Kidney glomerular epithelial cell (primary cell): ENCODE measurements around the gene ANXA6.

Experiments
- DNase-seq: peaks from one replicate; lab custom pipeline; 2025; lab: John Stamatoyannopoulos, UW

Gene ANXA6

DNA sequence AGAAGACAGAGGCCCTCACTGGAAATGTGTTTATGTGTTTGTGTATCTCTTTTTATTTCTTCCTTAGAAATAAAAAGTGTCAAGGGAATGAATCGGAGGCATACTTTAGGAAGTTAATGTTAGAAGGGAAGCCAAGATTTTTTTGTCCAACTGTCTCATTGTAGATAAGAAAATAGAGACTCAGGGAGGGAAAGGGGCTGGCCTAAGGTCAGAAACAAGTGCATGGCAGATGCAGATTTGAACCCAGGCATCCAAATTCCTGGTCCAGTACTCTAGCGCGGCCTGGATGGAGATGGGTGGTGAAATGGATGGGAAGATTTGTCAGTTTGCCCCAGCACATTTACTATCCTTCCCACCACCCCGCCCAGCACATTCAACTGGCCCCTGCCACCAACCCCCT is 56.9 kb downstream of the ANXA6 start:
- no peak for DNase-seq

DNA sequence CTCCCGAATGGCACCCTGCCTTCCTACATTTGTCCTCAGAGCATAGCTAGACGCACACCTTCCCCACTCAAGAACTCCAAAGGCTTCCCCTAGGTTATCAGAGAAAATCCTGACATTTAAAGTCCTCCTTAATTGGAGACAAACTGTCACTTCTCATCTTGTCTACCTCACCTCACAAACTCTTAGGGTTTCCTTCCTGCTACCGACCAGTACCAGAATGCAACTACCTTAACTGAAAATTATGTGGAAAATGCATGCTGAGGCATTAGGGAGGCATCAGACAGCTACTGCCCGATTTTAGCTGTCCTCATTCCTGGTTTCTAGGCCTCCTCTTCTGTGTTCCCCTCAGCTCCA is 58.8 kb downstream of the ANXA6 start:
- no peak for DNase-seq

GRCh38 chr5:151097820-151098767 is 59.5 kb downstream of the ANXA6 start:
- no peak for DNase-seq

DNA sequence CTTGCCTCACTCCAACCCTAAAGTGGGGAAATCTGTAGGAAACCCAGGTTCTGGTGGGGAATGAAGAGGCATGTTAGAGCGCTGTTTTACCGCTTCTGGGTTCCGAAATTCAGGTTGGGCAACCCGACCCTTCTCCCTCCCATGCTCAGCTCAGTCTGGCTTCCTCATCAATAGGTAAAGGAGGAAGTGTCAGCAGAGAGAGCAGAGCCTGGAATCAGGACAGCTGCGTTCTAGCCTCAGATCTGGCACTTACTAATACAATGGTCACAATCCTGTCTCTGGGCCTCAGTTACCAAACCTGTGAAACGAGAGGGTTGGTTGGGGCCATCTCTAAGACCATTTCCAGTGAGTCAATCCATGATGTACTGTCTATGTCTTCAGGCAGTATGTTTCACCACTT is 60.5 kb downstream of the ANXA6 start:
- no peak for DNase-seq

- DNase-seq = no peak
These were observed 61.6 kb downstream of the ANXA6 start for GRCh38 chr5:151096001-151096373.

GRCh38 chr5:151095341-151096000 is 62.1 kb downstream of the ANXA6 start:
- no peak for DNase-seq

DNA sequence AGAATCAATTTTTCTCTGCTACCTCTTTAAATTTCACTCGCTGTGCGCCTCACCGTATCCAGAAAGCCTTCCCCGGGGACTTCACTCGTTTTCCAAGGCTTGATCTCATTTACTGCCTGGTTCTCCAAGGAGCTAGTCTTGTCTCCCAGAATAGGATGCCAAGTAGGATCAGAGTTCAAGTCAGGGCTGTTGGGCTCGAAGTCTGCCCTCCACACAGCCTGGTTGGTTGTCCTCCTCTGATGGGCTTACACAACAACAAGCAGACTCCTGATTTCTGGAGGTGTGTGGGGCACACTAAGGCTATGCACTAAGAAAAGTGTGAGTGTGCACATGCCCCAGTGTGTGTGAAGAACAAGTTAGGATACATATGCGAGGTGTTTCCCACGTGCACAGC is 62.7 kb downstream of the ANXA6 start:
- no peak for DNase-seq

- DNase-seq = peak; percentile 32
These were observed 63.3 kb downstream of the ANXA6 start for GRCh38 chr5:151094030-151094851.

DNA sequence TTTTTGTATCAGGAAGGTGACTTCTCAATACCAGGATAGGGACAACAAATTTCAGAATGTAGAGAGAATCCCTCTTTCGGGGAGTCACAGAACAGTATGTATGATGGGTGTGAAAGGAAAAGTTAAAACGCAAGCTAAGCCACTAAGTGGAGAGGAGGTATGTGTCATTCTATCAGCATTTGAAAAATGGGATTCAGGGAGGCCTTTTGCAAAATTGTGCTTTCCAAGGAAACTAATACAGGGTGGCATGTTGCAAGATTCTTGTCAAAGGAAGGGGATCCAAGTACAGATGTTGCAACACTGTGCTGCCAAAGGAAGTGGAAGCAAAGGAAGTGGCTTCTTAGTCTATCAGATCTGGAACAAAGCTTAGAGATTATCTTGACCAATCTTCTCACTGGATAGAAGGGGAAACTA is 64.1 kb downstream of the ANXA6 start:
- peak; percentile 80 for DNase-seq

- DNase-seq = peak; percentile 60
These were observed 64.8 kb downstream of the ANXA6 start for GRCh38 chr5:151092762-151093161.

- DNase-seq = no peak
These were observed 67.9 kb downstream of the ANXA6 start for GRCh38 chr5:151089726-151090125.

- DNase-seq = no peak
These were observed 68.6 kb downstream of the ANXA6 start for GRCh38 chr5:151088986-151089385.

DNA sequence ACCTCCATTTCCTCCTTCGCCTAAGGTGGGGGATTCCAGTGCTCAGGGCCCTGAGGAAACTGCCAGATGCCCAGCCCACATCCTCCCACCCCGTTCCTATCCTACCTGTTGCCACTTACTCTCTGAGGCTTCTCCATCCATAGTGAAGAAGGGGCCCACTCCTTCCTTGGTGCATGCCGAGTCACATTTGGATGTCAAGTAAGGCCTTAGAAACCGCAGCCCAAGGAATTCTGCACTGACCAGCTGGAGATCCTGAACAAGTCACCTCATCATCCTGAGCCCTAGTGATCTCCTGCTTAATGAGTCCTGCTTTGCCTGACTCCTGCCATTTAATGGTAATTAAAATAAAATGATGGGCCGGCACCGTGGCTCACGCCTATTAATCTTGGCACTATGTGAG is 70.1 kb downstream of the ANXA6 start:
- no peak for DNase-seq

DNA sequence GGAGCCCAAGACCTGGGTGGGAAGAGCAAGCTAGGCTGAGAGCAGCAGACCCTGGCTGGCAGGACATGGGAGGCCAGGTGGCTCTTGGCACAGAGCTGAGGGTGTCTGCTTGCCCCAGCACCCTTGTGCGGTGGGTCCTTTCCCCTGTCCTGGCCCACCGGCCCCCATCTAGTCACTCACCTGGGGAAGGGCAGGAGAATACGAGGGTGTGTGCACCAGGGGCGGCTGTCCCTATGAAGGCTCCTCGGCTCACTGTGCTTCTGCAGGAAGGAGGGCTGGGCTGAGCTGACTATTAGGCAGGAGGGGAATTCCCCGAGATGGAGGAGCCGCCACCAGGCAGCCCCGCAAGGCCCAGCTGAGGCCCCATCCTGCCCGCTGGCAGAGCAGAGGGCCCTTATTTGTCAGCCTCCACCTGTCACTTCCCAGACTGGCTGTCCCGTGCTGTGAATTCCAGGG is 70.6 kb downstream of the ANXA6 start:
- DNase-seq = peak; percentile 46

DNA sequence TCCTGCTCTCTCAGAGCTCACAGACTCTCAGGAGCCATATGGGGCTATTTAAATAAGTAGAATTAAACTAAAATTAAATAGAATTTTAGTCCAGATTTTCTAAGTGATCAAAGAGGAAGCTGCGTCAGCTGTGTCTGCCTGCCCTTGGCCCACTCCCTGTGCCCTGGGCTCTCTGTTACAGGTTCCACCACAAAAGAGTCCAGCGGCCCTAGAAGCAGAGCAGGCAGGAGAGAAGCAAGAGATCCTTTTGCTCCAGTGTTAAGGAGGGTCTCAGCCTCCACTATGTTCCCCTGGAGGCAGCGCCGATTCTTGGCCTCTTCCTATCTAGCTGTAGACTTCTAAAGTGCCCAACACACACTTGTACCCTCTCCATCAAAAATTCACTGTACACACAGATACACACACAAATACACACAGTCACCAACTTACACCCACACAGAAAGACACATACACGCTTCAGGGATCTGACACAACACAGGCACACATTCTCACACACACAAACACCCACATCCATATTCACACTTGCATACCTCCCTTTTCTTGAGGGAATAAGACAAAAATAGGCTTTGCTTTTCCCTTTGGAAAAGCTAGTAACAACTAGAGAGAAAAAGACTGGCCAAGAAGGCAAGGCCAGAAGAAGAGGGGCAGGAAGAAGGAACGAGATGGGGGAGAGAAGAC is 71.2 kb downstream of the ANXA6 start:
- DNase-seq = peak; percentile 53

DNA sequence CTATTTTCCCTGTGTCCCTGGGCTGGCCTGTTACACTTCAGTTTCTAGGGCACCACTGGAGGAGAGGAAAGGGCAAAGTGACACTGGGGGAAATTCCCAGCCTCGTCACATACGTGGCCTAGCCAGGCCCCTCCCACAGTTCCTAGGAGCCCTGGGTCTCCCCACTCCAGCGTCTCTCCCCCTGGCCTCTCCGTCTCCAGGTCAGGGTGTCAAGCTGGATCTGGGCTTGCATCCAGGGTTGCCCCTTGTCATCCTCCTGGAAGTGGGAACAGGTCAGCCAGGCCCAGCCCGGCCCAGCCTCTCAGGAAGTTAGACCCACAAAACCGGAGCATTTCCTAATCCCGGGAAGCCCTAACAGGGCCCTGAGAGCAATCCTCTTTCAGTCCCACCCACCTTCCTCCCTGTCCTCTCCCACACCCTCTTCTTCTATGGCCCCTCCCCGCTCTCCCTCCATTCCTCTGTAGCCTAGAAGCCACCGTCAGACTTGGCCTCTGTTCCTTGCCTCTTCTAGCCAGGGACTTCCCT is 72.0 kb downstream of the ANXA6 start:
- DNase-seq = peak; percentile 77

DNA sequence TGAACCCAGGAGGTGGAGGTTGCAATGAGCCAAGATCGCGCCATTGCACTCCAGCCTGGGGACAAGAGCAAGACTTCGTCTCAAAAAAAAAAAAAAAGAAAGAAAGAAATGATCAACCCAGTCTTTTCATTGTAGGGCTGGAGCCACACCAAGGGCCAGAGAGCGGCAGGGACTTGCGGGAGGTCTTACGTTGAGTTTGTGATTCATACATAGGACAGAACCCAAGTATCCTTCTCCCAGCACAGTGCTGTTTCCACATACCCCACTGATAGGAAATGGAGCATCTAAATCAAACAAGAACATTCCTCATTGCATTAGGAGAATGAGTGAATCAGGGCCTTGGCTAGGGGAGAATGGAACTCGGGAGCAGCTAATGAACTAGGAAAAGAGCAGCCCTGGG is 73.2 kb downstream of the ANXA6 start:
- DNase-seq = no peak

DNA sequence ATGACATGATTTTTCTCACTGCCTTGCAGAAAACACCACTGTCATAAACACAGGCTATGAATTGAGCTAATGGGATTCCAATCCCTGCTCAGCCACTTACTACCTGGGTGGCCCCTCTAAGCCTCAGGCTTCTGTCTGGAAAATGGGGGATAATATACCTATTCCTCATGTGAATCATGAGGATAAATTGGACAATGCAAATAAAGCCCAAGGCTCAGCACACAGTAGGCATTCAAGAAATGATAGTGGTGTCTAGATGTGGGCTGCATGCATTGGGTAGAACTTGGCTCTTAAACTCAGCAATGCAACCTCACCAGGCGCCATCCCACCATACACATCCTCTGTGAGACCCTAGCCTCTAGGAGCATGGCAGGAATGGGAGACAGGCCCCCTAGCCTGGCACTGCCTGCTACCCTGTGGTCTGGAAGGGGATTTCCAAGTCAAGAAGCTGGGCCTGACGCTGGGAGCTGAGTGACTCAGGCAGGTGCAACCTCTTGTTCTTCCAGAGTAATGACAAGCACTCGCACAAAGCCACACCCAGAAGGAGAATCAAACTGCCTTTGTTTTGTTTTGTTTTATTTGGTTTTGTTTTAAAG is 74.4 kb downstream of the ANXA6 start:
- peak; percentile 78 for DNase-seq

GRCh38 chr5:151082282-151082902 is 75.2 kb downstream of the ANXA6 start:
- peak; percentile 69 for DNase-seq

DNA sequence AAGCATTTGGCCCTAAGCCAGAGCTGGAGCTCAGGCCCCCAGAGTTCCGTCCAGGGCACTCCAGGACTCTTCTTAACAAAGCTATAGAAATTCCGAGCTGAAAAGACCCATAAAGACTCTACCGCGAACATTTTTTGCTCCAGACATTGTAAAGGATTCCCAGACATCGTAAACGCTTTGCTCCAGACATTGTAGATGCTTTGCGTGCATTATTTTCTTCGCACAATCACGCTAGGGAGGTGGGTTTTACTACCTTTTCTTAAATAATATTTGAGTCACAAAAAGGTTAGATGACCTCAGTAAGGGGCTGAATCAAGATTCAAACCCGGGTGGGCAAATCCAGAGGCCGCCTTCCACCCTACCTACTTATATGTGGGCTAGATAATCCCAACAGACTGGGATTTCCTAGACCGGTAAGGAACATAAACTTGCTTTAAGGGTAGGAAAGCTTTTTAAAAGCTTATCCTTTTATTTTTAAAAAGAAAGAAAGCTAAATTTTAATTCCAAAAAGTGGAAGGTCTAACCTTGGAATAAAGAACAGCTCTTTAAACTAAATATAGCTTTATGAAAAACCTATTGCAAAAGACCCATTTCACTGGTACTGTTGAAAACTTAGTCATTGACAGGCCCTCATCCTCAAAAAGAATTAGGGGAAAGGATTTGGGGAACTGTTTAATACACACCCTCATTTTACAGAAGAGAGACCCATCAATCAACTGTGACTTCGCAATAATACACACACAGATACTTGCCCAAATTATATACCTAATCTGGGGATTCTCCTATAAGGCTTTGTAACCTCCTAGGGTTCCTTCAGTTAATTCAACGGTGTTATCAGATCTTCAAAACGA is 75.9 kb downstream of the ANXA6 start:
- DNase-seq = peak; percentile 62
